Stimulated activated naive CD4-positive, alpha-beta T cell treated with Interleukin-2 at 50 U/mL for 16 hours (primary cell): ENCODE data around the gene RGS6.

Experiments
- DNase-seq: peaks from one replicate; lab custom pipeline; 2025; lab: John Stamatoyannopoulos, UW

The RGS6 gene

GRCh38 chr14:72553656-72554055 lies 621.4 kb downstream of the RGS6 start:
- DNase-seq = no peak

- DNase-seq = no peak
These were observed 622.2 kb downstream of the RGS6 start for GRCh38 chr14:72554401-72554800.

- no peak for DNase-seq
These were observed 622.9 kb downstream of the RGS6 start for GRCh38 chr14:72554994-72555608.

- DNase-seq = no peak
These were observed 623.4 kb downstream of the RGS6 start for GRCh38 chr14:72555609-72556000.

GRCh38 chr14:72557671-72558070 lies 625.4 kb downstream of the RGS6 start:
- DNase-seq = no peak

- no peak for DNase-seq
These were observed 626.5 kb downstream of the RGS6 start for GRCh38 chr14:72558721-72559120.

GRCh38 chr14:72559202-72559601 lies 627.0 kb downstream of the RGS6 start:
- DNase-seq = no peak

GRCh38 chr14:72559669-72560255 lies 627.5 kb downstream of the RGS6 start:
- DNase-seq = no peak

GRCh38 chr14:72560331-72560730 lies 628.1 kb downstream of the RGS6 start:
- DNase-seq = no peak

GRCh38 chr14:72560889-72561493 lies 628.8 kb downstream of the RGS6 start:
- no peak for DNase-seq

- DNase-seq = no peak
These were observed 630.1 kb downstream of the RGS6 start for GRCh38 chr14:72562300-72562699.

GRCh38 chr14:72563676-72564075 lies 631.4 kb downstream of the RGS6 start:
- no peak for DNase-seq

- DNase-seq = no peak
These were observed 632.9 kb downstream of the RGS6 start for GRCh38 chr14:72565149-72565559.

- DNase-seq = no peak
These were observed 633.7 kb downstream of the RGS6 start for GRCh38 chr14:72565917-72566316.

GRCh38 chr14:72567226-72567625 lies 635.0 kb downstream of the RGS6 start:
- DNase-seq = no peak

GRCh38 chr14:72568296-72568992 lies 636.2 kb downstream of the RGS6 start:
- DNase-seq = no peak

- DNase-seq = no peak
These were observed 641.6 kb downstream of the RGS6 start for GRCh38 chr14:72573725-72574417.

- DNase-seq = no peak
These were observed 642.5 kb downstream of the RGS6 start for GRCh38 chr14:72574715-72575114.

- no peak for DNase-seq
These were observed 644.0 kb downstream of the RGS6 start for GRCh38 chr14:72576258-72576657.

GRCh38 chr14:72577521-72577920 lies 645.3 kb downstream of the RGS6 start:
- no peak for DNase-seq

GRCh38 chr14:72578514-72578913 lies 646.3 kb downstream of the RGS6 start:
- no peak for DNase-seq

- DNase-seq = no peak
These were observed 650.4 kb downstream of the RGS6 start for GRCh38 chr14:72582582-72582981.
